Measurements from ENCODE around the gene TPST1. TPM values are rescaled to one million over a fixed set of nuclear protein-coding genes. Genes with fewer than 3 reads are reported as not detected.

Gene TPST1
- polyA plus RNA-seq, 2 donors: 4.4 to 5.9 TPM

DNA sequence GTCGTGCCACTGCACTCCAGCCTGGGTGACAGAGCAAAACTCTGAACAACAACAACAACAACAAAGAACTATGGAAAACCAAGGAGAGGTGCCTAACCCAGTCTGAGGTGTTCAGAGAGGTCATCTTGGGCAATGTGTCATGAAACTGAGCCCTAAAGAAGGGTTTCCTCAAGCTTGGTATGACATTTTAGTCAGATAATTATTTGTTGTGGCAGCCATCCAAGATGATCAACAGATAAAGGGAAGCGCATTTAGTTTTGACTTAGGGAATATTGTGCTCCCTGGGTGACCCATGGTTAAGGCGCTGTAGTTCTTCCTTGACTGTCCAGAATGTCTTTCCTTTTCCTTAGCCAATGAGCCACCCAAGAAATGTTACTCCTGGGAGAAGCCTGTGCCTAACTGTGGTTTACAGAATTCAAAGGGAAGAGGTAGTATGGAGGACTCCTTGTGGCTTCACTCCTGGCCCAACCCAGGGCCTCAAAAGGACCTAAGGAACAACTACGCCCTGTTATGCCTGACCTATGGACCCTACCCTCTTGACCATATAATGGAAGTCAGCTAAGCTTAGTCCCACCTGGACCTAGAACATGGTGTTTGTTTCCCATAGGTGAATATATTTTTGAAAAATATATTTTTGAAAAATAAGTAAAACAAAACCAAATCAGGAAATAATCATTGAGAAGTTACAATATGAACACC is 42.4 kb downstream of the TPST1 start:
- Histone ChIP-seq H3K4me3 (ENCODE audit: low read depth in 1 of 2, low read length in 2 of 2) (no peak overlapping the region), H3K9me3 (ENCODE audit: control insufficient read depth in 2 of 2, insufficient read depth in 1 of 2, low read depth in 1 of 2, low read length in 1 of 2) (no peaks in the 10 kb centered on the region), H3K27me3 (ENCODE audit: control insufficient read depth in 1 of 2, insufficient read depth in 2 of 2, low read length in 2 of 2) (no peaks in the 10 kb centered on the region), H3K36me3 (ENCODE audit: control insufficient read depth in 2 of 2, insufficient read depth in 2 of 2, low read length in 1 of 2) (no peaks in the 10 kb centered on the region), H3K27ac (ENCODE audit: low read depth in 2 of 2, low read length in 1 of 2) (no peak overlapping the region), H3K4me1 (ENCODE audit: control insufficient read depth in 2 of 2, insufficient read depth in 2 of 2, low read length in 1 of 2) (no peaks in the 10 kb centered on the region)
- WGBS, 2 donors: 85 to 92% methylated on average over 4 of the region's 4 CpGs

DNA sequence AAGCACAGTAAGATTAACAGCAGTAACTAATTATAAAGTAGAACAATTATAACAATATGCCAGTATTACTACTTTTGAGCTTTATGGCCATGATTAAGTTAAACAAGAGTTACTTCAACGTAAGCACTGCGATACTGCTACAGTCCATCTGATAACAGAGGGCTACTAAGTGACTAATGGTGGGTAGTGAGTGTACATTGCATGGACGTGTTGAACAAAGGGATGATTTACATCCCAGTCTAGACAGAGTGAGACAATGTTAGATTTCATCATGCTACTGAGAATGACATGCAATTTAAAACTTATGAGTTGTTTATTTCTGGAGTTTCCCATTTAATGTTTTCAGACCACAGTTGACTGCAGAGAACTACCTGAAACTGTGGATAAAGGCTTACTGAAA is 45.6 kb downstream of the TPST1 start:
- Histone ChIP-seq H3K9me3 (ENCODE audit: control insufficient read depth in 2 of 2, insufficient read depth in 1 of 2, low read depth in 1 of 2, low read length in 1 of 2) (no peaks in the 10 kb centered on the region), H3K27ac (ENCODE audit: low read depth in 2 of 2, low read length in 1 of 2) (no peak overlapping the region), H3K27me3 (ENCODE audit: control insufficient read depth in 1 of 2, insufficient read depth in 2 of 2, low read length in 2 of 2) (no peaks in the 10 kb centered on the region), H3K36me3 (ENCODE audit: control insufficient read depth in 2 of 2, insufficient read depth in 2 of 2, low read length in 1 of 2) (no peaks in the 10 kb centered on the region), H3K4me1 (ENCODE audit: control insufficient read depth in 2 of 2, insufficient read depth in 2 of 2, low read length in 1 of 2) (no peaks in the 10 kb centered on the region), H3K4me3 (ENCODE audit: low read depth in 1 of 2, low read length in 2 of 2) (no peak overlapping the region)
- WGBS, 2 donors: 75 to 81% methylated on average over 3 of the region's 3 CpGs

DNA sequence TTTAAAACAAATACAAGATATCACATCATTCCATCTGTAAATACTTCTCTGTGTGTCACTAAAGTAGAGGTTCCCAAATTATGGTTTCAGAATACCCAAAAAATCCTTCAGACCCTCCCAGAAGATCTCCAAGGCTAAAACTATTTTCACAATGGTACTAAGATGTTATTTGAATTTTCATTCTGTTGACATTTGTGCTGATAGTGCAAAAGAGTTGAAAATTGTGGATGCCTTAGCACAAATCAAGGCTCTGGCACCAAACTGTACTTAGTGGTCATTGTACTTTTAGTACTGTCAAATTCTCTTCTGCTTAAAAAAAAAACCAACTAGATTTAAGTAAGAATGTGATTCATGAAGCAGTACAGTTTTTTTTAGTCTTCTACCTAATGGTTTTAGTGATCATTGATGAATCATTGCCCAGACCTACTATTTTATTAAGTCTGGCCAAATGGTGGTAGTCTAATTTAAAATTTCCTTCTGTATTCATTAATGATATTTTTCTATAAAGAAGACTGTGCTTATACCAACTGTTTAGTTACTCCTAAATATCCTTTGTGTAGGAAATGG is 50.5 kb downstream of the TPST1 start:
- Histone ChIP-seq H3K9me3 (ENCODE audit: control insufficient read depth in 2 of 2, insufficient read depth in 1 of 2, low read depth in 1 of 2, low read length in 1 of 2) (no peaks in the 10 kb centered on the region), H3K4me1 (ENCODE audit: control insufficient read depth in 2 of 2, insufficient read depth in 2 of 2, low read length in 1 of 2) (no peaks in the 10 kb centered on the region), H3K27me3 (ENCODE audit: control insufficient read depth in 1 of 2, insufficient read depth in 2 of 2, low read length in 2 of 2) (no peaks in the 10 kb centered on the region), H3K4me3 (ENCODE audit: low read depth in 1 of 2, low read length in 2 of 2) (no peak overlapping the region), H3K36me3 (ENCODE audit: control insufficient read depth in 2 of 2, insufficient read depth in 2 of 2, low read length in 1 of 2) (no peaks in the 10 kb centered on the region), H3K27ac (ENCODE audit: low read depth in 2 of 2, low read length in 1 of 2) (no peak overlapping the region)

DNA sequence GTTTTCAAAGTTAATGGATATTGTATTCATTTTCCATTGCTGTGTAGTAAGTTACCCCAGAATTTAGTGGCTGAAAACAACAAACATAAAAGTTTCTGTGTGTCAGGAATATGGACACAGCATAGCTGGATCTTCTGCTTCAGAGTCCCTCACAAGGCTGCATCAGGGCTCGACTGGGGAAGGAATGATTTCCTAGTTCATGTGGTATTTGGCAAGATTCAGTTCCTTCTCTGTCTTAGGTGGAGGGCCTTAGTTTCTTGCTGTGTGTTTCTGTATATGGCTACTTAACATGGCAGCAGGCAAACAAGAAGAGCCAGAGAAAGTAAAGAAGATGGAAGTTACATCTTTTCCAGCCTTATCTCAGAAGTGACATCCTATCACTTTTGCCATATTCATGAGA is 51.1 kb downstream of the TPST1 start:
- H3K27ac ChIP-seq (ENCODE audit: low read depth in 2 of 2, low read length in 1 of 2): no peak overlapping the region
- no peaks in the 10 kb centered on the region for H3K9me3 ChIP-seq (ENCODE audit: control insufficient read depth in 2 of 2, insufficient read depth in 1 of 2, low read depth in 1 of 2, low read length in 1 of 2)
- H3K36me3 ChIP-seq (ENCODE audit: control insufficient read depth in 2 of 2, insufficient read depth in 2 of 2, low read length in 1 of 2): no peaks in the 10 kb centered on the region
- H3K4me1 ChIP-seq (ENCODE audit: control insufficient read depth in 2 of 2, insufficient read depth in 2 of 2, low read length in 1 of 2): no peaks in the 10 kb centered on the region
- H3K27me3 ChIP-seq (ENCODE audit: control insufficient read depth in 1 of 2, insufficient read depth in 2 of 2, low read length in 2 of 2): no peaks in the 10 kb centered on the region
- WGBS, 2 donors: 27 to 38% methylated on average over 1 of the region's 1 CpG
- no peak overlapping the region for H3K4me3 ChIP-seq (ENCODE audit: low read depth in 1 of 2, low read length in 2 of 2)

DNA sequence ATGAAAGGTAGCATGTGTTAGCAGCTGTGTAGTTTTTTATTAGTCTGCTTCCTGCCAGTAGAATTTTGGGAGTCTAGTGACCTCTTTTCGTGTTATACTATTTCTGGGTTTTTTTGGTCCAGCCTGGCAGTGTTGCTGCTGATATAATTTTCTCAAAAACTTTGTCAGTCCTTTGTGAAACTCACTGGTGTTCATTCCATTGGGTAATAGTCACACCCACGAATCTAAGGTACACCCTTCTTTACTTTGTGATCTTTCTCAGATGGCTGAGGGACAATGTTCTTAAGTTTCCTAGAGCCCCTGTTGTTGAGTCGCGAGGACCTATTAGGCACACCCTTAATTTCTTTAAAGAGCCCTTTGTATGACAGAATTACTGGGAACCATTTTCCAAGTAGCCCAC is 52.3 kb downstream of the TPST1 start:
- no peaks in the 10 kb centered on the region for H3K36me3 ChIP-seq (ENCODE audit: control insufficient read depth in 2 of 2, insufficient read depth in 2 of 2, low read length in 1 of 2)
- WGBS, 2 donors: 67 to 70% methylated on average over 4 of the region's 4 CpGs
- H3K4me1 ChIP-seq (ENCODE audit: control insufficient read depth in 2 of 2, insufficient read depth in 2 of 2, low read length in 1 of 2): no peaks in the 10 kb centered on the region
- H3K4me3 ChIP-seq (ENCODE audit: low read depth in 1 of 2, low read length in 2 of 2): no peak overlapping the region
- H3K27ac ChIP-seq (ENCODE audit: low read depth in 2 of 2, low read length in 1 of 2): peak overlapping the region in 1 of 2 donors; percentile 52
- no peaks in the 10 kb centered on the region for H3K9me3 ChIP-seq (ENCODE audit: control insufficient read depth in 2 of 2, insufficient read depth in 1 of 2, low read depth in 1 of 2, low read length in 1 of 2)
- H3K27me3 ChIP-seq (ENCODE audit: control insufficient read depth in 1 of 2, insufficient read depth in 2 of 2, low read length in 2 of 2): no peaks in the 10 kb centered on the region

DNA sequence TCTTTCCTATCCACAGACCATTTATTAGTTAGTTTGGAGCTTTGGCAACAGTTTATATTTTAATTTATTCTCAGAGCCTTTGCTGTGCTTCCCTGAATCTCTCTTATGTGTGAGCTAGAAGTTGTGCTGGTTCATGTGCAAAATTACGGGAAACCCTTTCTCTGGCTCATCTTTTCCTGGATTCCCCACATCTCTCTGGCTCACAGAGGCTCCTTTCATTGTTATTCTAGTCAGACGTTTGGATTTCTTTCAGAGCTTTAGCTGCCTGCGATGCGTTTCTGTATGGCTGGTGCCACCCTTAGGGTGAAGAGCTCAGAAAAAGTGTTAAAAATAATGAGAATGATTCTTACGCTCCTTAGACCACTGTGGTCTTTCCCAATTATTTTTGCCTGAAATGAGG is 53.3 kb downstream of the TPST1 start:
- Histone ChIP-seq H3K27me3 (ENCODE audit: control insufficient read depth in 1 of 2, insufficient read depth in 2 of 2, low read length in 2 of 2) (no peaks in the 10 kb centered on the region), H3K4me3 (ENCODE audit: low read depth in 1 of 2, low read length in 2 of 2) (no peak overlapping the region), H3K9me3 (ENCODE audit: control insufficient read depth in 2 of 2, insufficient read depth in 1 of 2, low read depth in 1 of 2, low read length in 1 of 2) (no peaks in the 10 kb centered on the region), H3K4me1 (ENCODE audit: control insufficient read depth in 2 of 2, insufficient read depth in 2 of 2, low read length in 1 of 2) (no peaks in the 10 kb centered on the region), H3K27ac (ENCODE audit: low read depth in 2 of 2, low read length in 1 of 2) (peak overlapping the region in 1 of 2 donors; percentile 49), H3K36me3 (ENCODE audit: control insufficient read depth in 2 of 2, insufficient read depth in 2 of 2, low read length in 1 of 2) (no peaks in the 10 kb centered on the region)
- 36 to 61% methylated on average over 5 of the region's 5 CpGs for whole genome bisulfite sequencing, 2 donors

DNA sequence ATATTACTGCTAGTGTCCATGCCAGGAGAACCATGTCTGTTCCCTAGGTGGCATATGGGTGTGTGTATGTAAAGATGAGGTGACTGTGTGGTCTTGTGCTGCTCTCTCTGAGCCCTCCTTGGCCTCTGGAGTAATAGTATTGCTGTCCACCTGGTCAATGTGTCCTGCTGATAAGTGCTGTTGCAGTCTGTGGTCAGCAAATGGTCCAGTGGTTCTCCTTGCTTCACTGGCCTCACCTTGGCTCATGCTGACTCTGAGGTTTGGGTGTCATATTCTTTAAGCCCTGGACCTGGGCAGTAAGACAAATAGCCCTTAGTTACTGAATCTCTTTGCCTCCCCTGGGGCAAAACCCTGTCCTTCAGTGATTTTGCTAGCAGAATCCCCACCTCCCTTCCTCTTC is 56.8 kb downstream of the TPST1 start:
- Histone ChIP-seq H3K4me3 (ENCODE audit: low read depth in 1 of 2, low read length in 2 of 2) (no peak overlapping the region), H3K27me3 (ENCODE audit: control insufficient read depth in 1 of 2, insufficient read depth in 2 of 2, low read length in 2 of 2) (no peaks in the 10 kb centered on the region), H3K27ac (ENCODE audit: low read depth in 2 of 2, low read length in 1 of 2) (no peak overlapping the region), H3K4me1 (ENCODE audit: control insufficient read depth in 2 of 2, insufficient read depth in 2 of 2, low read length in 1 of 2) (no peaks in the 10 kb centered on the region), H3K36me3 (ENCODE audit: control insufficient read depth in 2 of 2, insufficient read depth in 2 of 2, low read length in 1 of 2) (no peaks in the 10 kb centered on the region), H3K9me3 (ENCODE audit: control insufficient read depth in 2 of 2, insufficient read depth in 1 of 2, low read depth in 1 of 2, low read length in 1 of 2) (no peaks in the 10 kb centered on the region)

DNA sequence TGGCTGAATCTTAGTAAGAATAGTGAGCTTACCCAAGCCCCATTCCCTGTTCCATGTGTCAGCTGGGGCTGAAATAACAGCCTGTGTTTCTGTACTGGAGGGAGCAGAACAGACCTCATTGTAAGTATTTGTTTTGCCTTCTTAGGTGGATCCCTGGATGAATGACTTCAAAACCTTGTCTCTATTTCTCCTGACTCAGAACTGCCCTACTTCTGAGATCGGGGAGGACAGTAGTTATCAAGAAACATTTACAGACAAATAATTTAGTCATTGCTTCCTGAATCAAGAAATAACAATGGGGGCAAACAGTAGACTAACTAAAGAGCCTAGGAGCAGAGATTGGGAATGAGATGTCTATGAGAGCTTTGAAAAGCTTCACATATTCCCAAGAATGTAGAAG is 58.8 kb downstream of the TPST1 start:
- WGBS, 2 donors: 77 to 87% methylated on average over 1 of the region's 1 CpG
- Histone ChIP-seq H3K27ac (ENCODE audit: low read depth in 2 of 2, low read length in 1 of 2) (no peak overlapping the region), H3K27me3 (ENCODE audit: control insufficient read depth in 1 of 2, insufficient read depth in 2 of 2, low read length in 2 of 2) (no peaks in the 10 kb centered on the region), H3K9me3 (ENCODE audit: control insufficient read depth in 2 of 2, insufficient read depth in 1 of 2, low read depth in 1 of 2, low read length in 1 of 2) (no peaks in the 10 kb centered on the region), H3K36me3 (ENCODE audit: control insufficient read depth in 2 of 2, insufficient read depth in 2 of 2, low read length in 1 of 2) (no peaks in the 10 kb centered on the region), H3K4me3 (ENCODE audit: low read depth in 1 of 2, low read length in 2 of 2) (no peak overlapping the region), H3K4me1 (ENCODE audit: control insufficient read depth in 2 of 2, insufficient read depth in 2 of 2, low read length in 1 of 2) (no peaks in the 10 kb centered on the region)

DNA sequence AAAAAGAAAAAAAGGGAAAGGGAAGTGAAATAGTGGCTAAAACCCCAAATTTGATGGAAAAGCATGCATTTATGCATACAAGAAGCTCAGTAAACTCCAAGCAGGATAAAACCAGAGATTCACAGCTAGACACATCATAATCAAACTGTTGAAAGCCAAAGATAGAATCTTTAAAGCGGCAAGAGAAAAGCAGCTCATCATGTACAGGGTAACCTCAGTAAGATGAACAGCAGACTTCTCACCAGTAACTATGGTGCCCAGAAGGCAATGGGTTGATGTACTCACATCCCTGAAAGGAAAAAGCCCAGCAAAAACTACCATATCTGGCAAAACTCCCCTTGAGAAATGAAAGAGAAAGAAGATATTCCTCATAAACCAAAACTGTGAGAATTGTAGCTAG is 60.4 kb downstream of the TPST1 start:
- no peaks in the 10 kb centered on the region for H3K9me3 ChIP-seq (ENCODE audit: control insufficient read depth in 2 of 2, insufficient read depth in 1 of 2, low read depth in 1 of 2, low read length in 1 of 2)
- no peak overlapping the region for H3K4me3 ChIP-seq (ENCODE audit: low read depth in 1 of 2, low read length in 2 of 2)
- WGBS, 2 donors: 95 to 99% methylated on average over 1 of the region's 1 CpG
- H3K36me3 ChIP-seq (ENCODE audit: control insufficient read depth in 2 of 2, insufficient read depth in 2 of 2, low read length in 1 of 2): no peaks in the 10 kb centered on the region
- H3K27ac ChIP-seq (ENCODE audit: low read depth in 2 of 2, low read length in 1 of 2): no peak overlapping the region
- H3K4me1 ChIP-seq (ENCODE audit: control insufficient read depth in 2 of 2, insufficient read depth in 2 of 2, low read length in 1 of 2): no peaks in the 10 kb centered on the region
- no peaks in the 10 kb centered on the region for H3K27me3 ChIP-seq (ENCODE audit: control insufficient read depth in 1 of 2, insufficient read depth in 2 of 2, low read length in 2 of 2)

DNA sequence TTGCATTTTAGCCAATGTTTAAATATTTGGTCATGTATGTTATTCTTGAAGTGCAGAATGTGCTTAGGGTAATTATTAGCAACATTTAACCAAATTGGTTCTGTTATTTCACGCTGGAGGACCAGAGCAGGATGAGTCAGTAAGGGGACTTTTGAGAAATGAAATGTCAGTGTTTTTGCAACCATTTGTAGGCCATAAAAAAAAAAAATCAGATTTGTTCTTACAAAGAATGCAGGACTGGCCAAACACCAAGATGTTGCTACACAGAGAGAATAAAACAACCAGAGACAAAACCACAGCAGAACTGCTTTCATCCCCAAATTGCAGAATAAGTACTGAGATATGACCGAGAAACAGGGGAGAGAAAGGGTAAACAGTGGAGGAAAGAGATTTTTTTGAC is 62.1 kb downstream of the TPST1 start:
- Histone ChIP-seq H3K9me3 (ENCODE audit: control insufficient read depth in 2 of 2, insufficient read depth in 1 of 2, low read depth in 1 of 2, low read length in 1 of 2) (no peaks in the 10 kb centered on the region), H3K36me3 (ENCODE audit: control insufficient read depth in 2 of 2, insufficient read depth in 2 of 2, low read length in 1 of 2) (no peaks in the 10 kb centered on the region), H3K27ac (ENCODE audit: low read depth in 2 of 2, low read length in 1 of 2) (no peak overlapping the region), H3K4me1 (ENCODE audit: control insufficient read depth in 2 of 2, insufficient read depth in 2 of 2, low read length in 1 of 2) (no peaks in the 10 kb centered on the region), H3K4me3 (ENCODE audit: low read depth in 1 of 2, low read length in 2 of 2) (no peak overlapping the region), H3K27me3 (ENCODE audit: control insufficient read depth in 1 of 2, insufficient read depth in 2 of 2, low read length in 2 of 2) (no peaks in the 10 kb centered on the region)
- WGBS, 2 donors: 45 to 56% methylated on average over 2 of the region's 2 CpGs

Measured in esophagus (tissue), 2 donors.